Choroid plexus epithelial cell (primary cell): Measurements from ENCODE around the gene TCF7L1.
A peak's percentile ranks its signal among the peaks of the same experiment; 100 is the strongest.

ENCODE experiments used
- DNase-seq: peaks from one replicate; pipeline ENCODE4 v3.0.0-alpha.2; 2010; ENCODE audit warnings: low read depth
- H3K4me3 ChIP-seq: 2 replicates; pipeline ENCODE4 v1.5.1; 2011; ENCODE audit warnings: low read depth, mild to moderate bottlenecking, control low read depth, low read length, moderate library complexity
- CTCF ChIP-seq: conservative IDR thresholded peaks from 2 replicates; pipeline ENCODE4 v1.5.1; 2011; ENCODE audit warnings: low read depth, mild to moderate bottlenecking, control low read depth, inconsistent platforms, low read length, moderate library complexity

TCF7L1 gene

GRCh38 chr2:85130407-85130806, 2.8 kb upstream of the TCF7L1 start:
- no peak overlapping the region for H3K4me3 ChIP-seq
- DNase-seq: no peak
- no peak for TF ChIP-seq CTCF

GRCh38 chr2:85131116-85131515, 2.1 kb upstream of the TCF7L1 start:
- TF ChIP-seq CTCF: peak; percentile 70
- H3K4me3 ChIP-seq: no peak overlapping the region
- DNase-seq: peak; percentile 59

DNA sequence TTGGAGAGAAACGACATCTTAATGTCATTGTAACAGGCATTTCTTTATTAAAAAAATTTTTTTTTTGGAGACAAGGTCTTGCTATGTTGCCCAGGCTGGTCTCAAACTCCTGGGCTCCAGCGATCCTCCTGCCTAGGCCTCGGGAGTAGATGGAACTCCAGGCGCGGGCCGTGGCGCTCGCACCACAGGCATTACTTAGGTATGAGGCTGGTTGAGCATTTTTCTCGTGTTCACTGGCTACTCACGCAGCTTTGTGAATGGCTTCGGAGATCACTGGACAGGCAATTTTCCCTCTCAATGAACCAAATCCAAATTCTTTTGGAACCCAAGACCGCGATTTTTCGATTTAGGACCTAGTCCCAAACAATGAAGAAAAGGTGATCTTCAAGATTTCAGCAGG, 795 bp upstream of the TCF7L1 start:
- no peak for TF ChIP-seq CTCF
- H3K4me3 ChIP-seq: peak overlapping the region; percentile 65
- no peak for DNase-seq

DNA sequence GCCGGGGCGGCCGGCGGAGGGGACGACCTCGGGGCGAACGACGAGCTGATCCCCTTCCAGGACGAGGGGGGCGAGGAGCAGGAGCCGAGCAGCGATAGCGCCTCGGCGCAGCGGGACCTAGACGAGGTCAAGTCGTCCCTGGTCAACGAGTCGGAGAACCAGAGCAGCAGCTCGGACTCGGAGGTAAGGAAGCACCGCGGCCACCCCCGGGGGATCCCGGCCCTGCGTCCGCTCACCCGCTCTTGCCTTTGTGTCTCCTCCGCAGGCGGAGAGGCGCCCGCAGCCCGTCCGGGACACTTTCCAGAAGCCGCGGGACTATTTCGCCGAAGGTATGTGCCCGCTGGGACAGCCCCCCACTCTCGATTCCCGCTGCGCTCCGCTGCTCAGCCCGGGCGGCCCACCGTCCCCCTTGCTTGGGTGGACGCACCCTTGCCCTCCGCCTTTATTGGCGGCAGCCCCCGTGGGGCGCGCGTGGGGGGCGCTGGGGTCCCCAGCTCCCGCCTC, 611 bp downstream of the TCF7L1 start:
- DNase-seq: peak; percentile 29
- H3K4me3 ChIP-seq: peak overlapping the region; percentile 65

GRCh38 chr2:85134255-85134895, 1.2 kb downstream of the TCF7L1 start:
- TF ChIP-seq CTCF: no peak
- H3K4me3 ChIP-seq: peak overlapping the region; percentile 65
- DNase-seq: peak; percentile 65

More for the DNA sequence above, 611 bp downstream of the TCF7L1 start:
- TF ChIP-seq CTCF: no peak

GRCh38 chr2:85134896-85135659, 1.9 kb downstream of the TCF7L1 start:
- no peak for TF ChIP-seq CTCF
- DNase-seq: no peak
- peak overlapping the region; percentile 65 for H3K4me3 ChIP-seq

DNA sequence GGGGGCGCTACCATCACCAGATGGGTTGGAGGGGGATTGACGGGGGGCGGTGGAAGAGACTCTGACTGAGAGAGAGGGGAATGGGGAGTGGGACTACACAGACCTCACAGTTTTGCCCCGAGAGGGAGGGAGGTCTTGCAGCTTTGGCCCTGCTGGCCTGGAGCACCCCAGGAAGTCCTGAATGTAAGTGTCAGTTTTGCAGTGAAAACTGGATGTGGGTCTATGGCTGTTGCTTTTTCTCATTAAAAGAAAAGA, 2.4 kb downstream of the TCF7L1 start:
- no peak for TF ChIP-seq CTCF
- no peak for DNase-seq
- no peak overlapping the region for H3K4me3 ChIP-seq
